ENCODE measurements around the gene LARP1. TPM values are rescaled to one million over a fixed set of nuclear protein-coding genes. Genes with fewer than 3 reads are reported as not detected.

Gene LARP1
- total and polyA plus RNA-seq, 9 of the 15 experiments (the other 6 are each of a cell fraction or from before 2014, with no cell fraction given) = 22.6 to 300 (median 92.0) TPM

GRCh38 chr5:154754460-154755360 is 467 bp upstream of the LARP1 start (continued):
- TF ChIP-seq HNRNPLL (IDR thresholded peaks at IDR 0.05; ENCODE audit: low read depth, low read length, poor library complexity, severe bottlenecking) (no peak), RBBP5 (IDR thresholded peaks at IDR 0.05; ENCODE audit: borderline replicate concordance, insufficient read depth, low read length, poor library complexity, severe bottlenecking) (no peak), KLF13 (tag; IDR thresholded peaks at IDR 0.05; ENCODE audit: borderline replicate concordance, low read depth) (peak; percentile 75; the same call in 1 of the 2 replicates), KLF16 (IDR thresholded peaks at IDR 0.05) (peak; percentile 56), KDM2B (CRISPR knock-in tag; IDR thresholded peaks at IDR 0.05) (no peak), GTF2E2 (tag; IDR thresholded peaks at IDR 0.05) (0 out of 2 replicates have a peak, but pooled peaks have one; percentile 64), SRSF9 (IDR thresholded peaks at IDR 0.05; ENCODE audit: borderline replicate concordance, low read depth, low read length) (no peak), ETV6 (IDR thresholded peaks at IDR 0.05; ENCODE audit: borderline replicate concordance in 1 of 2, low read depth in 2 of 2, low read length in 1 of 2) (no peak), ETV6 (CRISPR knock-in tag; IDR thresholded peaks at IDR 0.05; ENCODE audit: borderline replicate concordance) (peak; percentile 96; the same call in 1 of the 2 replicates), SREBF2 (CRISPR knock-in tag; IDR thresholded peaks at IDR 0.05) (no peak), STAT5B (CRISPR knock-in tag; IDR thresholded peaks at IDR 0.05) (no peak), KAT7 (CRISPR knock-in tag; IDR thresholded peaks at IDR 0.05; ENCODE audit: borderline replicate concordance) (peak; percentile 99), ILK (tag; IDR thresholded peaks at IDR 0.05; ENCODE audit: borderline replicate concordance, low read depth) (no peak), JUNB (CRISPR knock-in tag; conservative IDR thresholded peaks at IDR 0.05) (no peak), HDGF (IDR thresholded peaks at IDR 0.05) (no peak), CHD4 (IDR thresholded peaks at IDR 0.05; ENCODE audit: insufficient read depth, insufficient replicate concordance, low read depth, low read length, poor library complexity, severe bottlenecking) (no peak), GTF2A2 (tag; IDR thresholded peaks at IDR 0.05) (no peak), ZKSCAN1 (IDR thresholded peaks at IDR 0.05; ENCODE audit: low read depth, low read length) (no peak), HBP1 (CRISPR knock-in tag; IDR thresholded peaks at IDR 0.05) (no peak), ZC3H4 (CRISPR knock-in tag; IDR thresholded peaks at IDR 0.05; ENCODE audit: borderline replicate concordance) (no peak), THAP7 (CRISPR knock-in tag; IDR thresholded peaks at IDR 0.05) (no peak), MIER1 (IDR thresholded peaks at IDR 0.05; ENCODE audit: low read depth) (0 out of 2 replicates have a peak, but pooled peaks have one; percentile 49), ZFP1 (CRISPR knock-in tag; IDR thresholded peaks at IDR 0.05) (no peak), BMI1 (IDR thresholded peaks at IDR 0.05; ENCODE audit: low read length) (no peak), SUPT5H (IDR thresholded peaks at IDR 0.05) (peak; percentile 39; the same call in 1 of the 2 replicates), LEF1 (IDR thresholded peaks at IDR 0.05) (peak; percentile 78), SMAD1 (IDR thresholded peaks at IDR 0.05; ENCODE audit: low read depth, low read length, partially characterized antibody) (peak; percentile 60)
